ENCODE measurements around the gene MTA2.
A peak's percentile ranks its signal among the peaks of the same experiment; 100 is the strongest.
"Not testable (repeated sequence)": the region's sequence is repeated elsewhere in the genome, so short reads cannot be mapped to it uniquely, and the experiment has no call there.

MTA2 gene

GRCh38 chr11:62592146-62592815, 9.4 kb downstream of the MTA2 start:
- DNase-seq (ENCODE audit: low spot score), result no peak

- DNase-seq (ENCODE audit: low spot score), result peak; percentile 96
These were observed 10.1 kb downstream of the MTA2 start, which contains the start of gene TUT1 for GRCh38 chr11:62591448-62592145. Gene TUT1 (minus strand): TSS chr11:62591523. CDS start chr11:62591485, 38 bp downstream.

GRCh38 chr11:62588966-62589637, 12.6 kb downstream of the MTA2 start:
- no peak for DNase-seq (ENCODE audit: low spot score)

GRCh38 chr11:62585356-62585755, 16.3 kb downstream of the MTA2 start:
- not testable (repeated sequence) for DNase-seq (ENCODE audit: low spot score)

- DNase-seq (ENCODE audit: low spot score), result not testable (repeated sequence)
These were observed 19.9 kb downstream of the MTA2 start for GRCh38 chr11:62581735-62582134.

GRCh38 chr11:62580959-62581715, 20.5 kb downstream of the MTA2 start:
- no peak for DNase-seq (ENCODE audit: low spot score)

GRCh38 chr11:62579252-62579651, 22.4 kb downstream of the MTA2 start:
- no peak for DNase-seq (ENCODE audit: low spot score)

GRCh38 chr11:62578541-62578940, 23.1 kb downstream of the MTA2 start:
- no peak for DNase-seq (ENCODE audit: low spot score)

GRCh38 chr11:62577046-62577714, 24.5 kb downstream of the MTA2 start:
- no peak for DNase-seq (ENCODE audit: low spot score)

- DNase-seq (ENCODE audit: low spot score), result no peak
These were observed 25.8 kb downstream of the MTA2 start for GRCh38 chr11:62575837-62576236.

- peak; percentile 26 for DNase-seq (ENCODE audit: low spot score)
These were observed 26.5 kb downstream of the MTA2 start for GRCh38 chr11:62575156-62575555.

GRCh38 chr11:62574363-62575071, 27.1 kb downstream of the MTA2 start:
- peak; percentile 50 for DNase-seq (ENCODE audit: low spot score)

GRCh38 chr11:62573592-62574362, 27.9 kb downstream of the MTA2 start, which contains the start of gene EEF1G:
Gene EEF1G (minus strand): TSS chr11:62573891. CDS start chr11:62573842, 49 bp downstream.
- DNase-seq (ENCODE audit: low spot score), result peak; percentile 99

GRCh38 chr11:62573006-62573591, 28.6 kb downstream of the MTA2 start:
- DNase-seq (ENCODE audit: low spot score), result peak; percentile 35

- no peak for DNase-seq (ENCODE audit: low spot score)
These were observed 29.2 kb downstream of the MTA2 start for GRCh38 chr11:62572431-62572830.

GRCh38 chr11:62571493-62571892, 30.2 kb downstream of the MTA2 start:
- not testable (repeated sequence) for DNase-seq (ENCODE audit: low spot score)

GRCh38 chr11:62570903-62571302, 30.8 kb downstream of the MTA2 start:
- DNase-seq (ENCODE audit: low spot score), result not testable (repeated sequence)

GRCh38 chr11:62569611-62570010, 32.1 kb downstream of the MTA2 start:
- DNase-seq (ENCODE audit: low spot score), result no peak

- no peak for DNase-seq (ENCODE audit: low spot score)
These were observed 34.5 kb downstream of the MTA2 start for GRCh38 chr11:62567018-62567633.
